ENCODE results near the gene CCDC157.

The CCDC157 gene

GRCh38 chr22:30356449-30357235 is at the start of gene CCDC157, which contains the start of gene SF3A1:
CCDC157 (plus strand) TSS chr22:30357007; CDS start chr22:30366001, 8,994 bp downstream.
SF3A1 (minus strand) TSS chr22:30356894; CDS start chr22:30356792, 102 bp downstream.
- DNase-seq = peak; percentile 67

GRCh38 chr22:30307041-30307574 is 49.7 kb upstream of the CCDC157 start:
- DNase-seq = no peak

GRCh38 chr22:30308093-30308492 is 48.7 kb upstream of the CCDC157 start:
- no peak for DNase-seq

- DNase-seq = no peak
These were observed 48.1 kb upstream of the CCDC157 start for GRCh38 chr22:30308518-30309230.

- no peak for DNase-seq
These were observed 46.7 kb upstream of the CCDC157 start for GRCh38 chr22:30309951-30310741.

DNA sequence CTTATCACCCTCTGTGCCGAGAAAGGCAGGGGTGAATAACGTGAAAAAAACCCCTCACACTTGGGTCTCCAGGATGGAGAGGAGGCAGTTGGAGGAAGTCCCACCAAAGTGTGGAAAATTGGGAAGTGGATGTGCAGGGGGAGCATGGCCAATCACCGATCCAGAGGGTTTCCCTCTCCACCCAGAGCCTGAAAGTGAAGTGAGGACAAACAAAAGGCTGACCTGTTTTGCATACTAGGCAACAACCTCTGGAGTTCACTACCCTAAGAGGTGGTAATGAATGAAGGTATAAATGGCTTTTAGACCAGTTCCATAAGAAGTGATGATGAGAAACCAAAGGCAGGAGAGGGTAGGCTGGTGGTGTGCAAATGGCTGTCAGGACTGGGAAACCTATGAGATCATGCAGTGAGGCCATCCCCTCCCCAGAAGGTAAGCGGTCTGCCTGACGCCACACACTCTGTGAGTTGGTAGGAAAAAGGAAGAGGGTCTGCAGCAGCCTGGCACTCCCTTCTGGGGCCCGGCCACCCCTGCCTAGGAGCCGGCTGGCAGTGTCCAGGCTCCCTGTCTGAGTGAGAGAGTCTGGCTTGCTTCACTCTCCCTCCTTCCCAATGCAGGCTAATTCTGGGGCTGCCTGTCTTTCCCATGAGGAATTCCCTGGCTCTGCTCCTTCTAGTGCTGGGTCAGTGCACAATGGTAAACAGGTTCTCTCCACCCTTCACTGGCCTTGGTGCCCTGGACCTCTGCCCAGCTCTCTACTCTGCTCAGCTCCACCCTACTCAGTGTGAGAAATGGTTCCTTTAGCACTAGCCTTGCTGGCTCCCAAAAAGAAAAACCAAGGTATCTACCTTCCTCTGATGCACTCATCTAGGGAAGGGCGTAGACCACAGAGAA is 45.7 kb upstream of the CCDC157 start:
- no peak for DNase-seq

GRCh38 chr22:30312053-30312452 is 44.8 kb upstream of the CCDC157 start:
- no peak for DNase-seq

DNA sequence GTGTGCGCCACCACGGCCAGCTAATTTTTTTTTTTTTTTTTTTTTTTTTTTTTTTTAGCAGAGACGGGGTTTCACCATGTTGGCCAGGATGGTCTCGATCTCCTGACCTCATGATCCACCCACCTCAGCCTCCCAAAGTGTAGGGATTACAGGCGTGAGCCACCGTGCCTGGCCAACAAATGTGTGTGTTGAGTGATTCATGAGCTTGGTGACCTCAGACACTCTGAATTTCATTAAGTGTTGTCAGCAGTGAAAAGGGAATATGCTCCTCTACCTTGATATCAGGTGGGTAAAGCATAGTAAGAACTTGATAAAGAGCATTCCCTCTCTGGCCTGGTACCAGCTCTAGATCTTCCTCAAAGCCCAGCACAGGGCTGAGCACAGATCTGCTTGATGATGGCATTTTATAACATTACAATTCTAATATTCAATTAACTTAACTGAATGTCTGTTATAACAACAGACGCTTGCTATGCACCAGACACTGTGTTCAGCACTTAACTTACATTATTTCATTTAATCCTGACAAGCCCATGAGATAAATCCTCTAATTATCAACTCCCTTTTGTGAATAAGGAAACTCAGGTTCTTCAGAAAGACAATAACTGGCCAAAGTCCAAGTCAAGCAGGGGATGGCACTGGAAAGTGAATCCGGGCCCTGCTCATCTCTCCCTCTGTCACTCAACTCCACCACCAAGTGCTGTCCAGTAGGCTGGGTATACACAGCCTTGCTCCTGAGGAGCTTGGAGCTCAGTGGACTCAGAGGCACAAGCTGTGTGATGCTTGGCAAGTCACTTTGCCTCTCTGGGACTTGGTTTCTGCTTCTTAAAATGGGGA is 43.1 kb upstream of the CCDC157 start:
- no peak for DNase-seq

DNA sequence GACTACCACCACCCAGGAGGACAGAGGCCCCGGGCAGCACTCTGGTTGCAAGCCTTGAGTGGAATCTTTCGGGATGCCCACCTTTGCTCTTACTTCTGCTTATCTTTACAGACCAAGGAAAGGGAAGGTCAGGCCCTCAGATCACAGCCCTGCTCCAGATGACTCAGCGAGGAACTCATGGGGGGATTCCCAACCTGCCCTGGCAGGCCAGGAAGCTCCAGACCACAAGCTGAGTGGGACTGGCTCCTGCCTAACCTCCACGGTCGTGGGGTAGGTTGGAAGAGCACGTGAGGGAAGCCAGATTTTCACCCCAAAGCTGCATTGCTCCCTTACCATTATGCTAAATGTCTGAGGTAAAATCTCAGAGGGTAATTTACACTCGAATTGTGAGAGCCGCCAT is 41.9 kb upstream of the CCDC157 start:
- no peak for DNase-seq

- DNase-seq = no peak
These were observed 40.7 kb upstream of the CCDC157 start for GRCh38 chr22:30315962-30316576.

DNA sequence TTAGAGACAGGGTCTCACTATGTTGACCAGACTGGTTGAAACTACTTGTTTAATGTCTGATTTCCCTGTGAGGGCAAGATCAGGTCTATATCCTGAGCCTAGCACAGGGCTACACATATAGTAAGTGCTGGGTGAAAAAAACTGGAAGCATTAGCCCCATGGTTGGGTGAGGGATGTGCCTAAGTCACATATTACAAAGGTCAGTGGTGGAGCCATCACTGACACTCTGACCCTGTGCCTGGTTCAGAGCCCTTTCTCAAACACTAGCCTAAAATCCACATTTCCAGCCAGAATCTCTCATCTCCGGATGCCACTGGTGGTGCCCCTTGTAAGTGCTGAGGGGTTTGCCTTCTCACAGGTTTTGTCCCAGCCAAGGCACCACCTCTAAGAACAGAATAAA is 39.0 kb upstream of the CCDC157 start:
- DNase-seq = no peak

DNA sequence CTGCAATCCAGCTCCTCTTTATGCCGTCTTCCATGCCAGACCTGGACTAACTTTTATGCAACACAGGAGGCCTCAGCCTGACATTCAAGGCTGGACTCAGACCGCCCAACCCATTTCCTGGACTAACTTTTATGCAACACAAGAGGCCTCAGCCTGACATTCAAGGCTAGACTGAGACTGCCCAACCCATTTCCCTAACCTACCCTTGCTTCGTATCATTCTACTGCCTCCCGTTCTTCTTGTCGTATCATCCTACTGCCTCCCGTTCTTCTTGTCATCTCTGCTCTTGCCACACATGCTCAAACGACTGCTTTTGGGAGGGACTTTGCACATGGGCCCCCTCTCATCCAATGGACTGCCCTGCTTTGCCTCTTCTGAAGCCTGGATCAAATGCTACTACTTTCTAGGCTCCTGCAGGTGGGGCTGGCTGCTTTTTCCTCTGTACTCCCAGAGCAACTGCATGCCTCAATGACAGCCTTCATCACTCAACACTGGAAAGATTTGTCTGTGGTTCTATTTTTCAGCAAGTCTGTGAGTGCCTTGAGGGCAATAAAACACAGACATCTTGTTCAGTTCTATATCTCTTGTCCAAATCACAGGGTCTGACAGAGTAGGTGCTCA is 37.9 kb upstream of the CCDC157 start:
- no peak for DNase-seq

DNA sequence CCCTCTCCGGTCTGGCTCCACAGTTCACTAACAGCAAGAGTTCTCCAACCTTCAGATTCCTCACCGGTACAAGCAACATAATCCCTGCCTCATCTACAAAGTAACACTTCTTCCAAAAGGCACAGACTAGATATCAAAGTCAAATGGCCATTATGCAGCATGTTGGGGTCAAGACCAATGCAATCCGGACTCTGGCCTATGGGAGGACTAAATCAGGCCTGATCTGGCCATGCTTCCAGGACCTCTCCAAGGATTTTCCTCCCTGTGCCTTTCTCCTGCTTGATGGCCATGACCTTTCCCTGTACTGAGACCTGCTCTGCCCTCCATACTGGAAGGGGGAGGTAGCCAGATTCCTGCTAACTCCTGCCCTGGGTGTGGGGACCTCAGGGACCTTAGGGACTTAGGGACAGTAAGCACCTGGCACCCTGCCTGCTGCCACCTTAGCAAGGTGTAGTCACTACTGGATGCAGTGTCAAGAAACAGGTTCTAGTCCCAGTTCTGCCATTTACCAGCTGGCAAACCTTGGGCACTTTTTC is 36.7 kb upstream of the CCDC157 start:
- DNase-seq = no peak

DNA sequence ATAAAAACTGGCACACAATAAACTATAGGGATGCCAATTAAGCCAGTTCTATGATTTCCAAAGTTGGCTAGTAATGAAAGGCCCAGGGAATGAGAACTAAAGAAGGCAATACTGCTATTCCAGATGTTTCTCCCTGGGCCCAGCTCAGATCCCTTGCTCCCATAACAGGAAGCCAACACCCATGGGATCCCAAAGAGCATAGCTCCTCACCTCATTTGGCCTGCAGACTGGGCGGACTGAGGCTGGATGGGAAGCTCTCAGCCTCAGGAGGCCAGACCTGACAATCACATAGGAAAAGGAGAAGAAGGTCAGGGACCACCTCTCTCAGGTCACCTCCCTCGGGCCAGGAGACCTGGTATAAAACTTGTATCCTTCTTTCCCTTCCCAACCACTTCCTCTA is 35.3 kb upstream of the CCDC157 start:
- no peak for DNase-seq

GRCh38 chr22:30323246-30323645 is 33.6 kb upstream of the CCDC157 start:
- no peak for DNase-seq

DNA sequence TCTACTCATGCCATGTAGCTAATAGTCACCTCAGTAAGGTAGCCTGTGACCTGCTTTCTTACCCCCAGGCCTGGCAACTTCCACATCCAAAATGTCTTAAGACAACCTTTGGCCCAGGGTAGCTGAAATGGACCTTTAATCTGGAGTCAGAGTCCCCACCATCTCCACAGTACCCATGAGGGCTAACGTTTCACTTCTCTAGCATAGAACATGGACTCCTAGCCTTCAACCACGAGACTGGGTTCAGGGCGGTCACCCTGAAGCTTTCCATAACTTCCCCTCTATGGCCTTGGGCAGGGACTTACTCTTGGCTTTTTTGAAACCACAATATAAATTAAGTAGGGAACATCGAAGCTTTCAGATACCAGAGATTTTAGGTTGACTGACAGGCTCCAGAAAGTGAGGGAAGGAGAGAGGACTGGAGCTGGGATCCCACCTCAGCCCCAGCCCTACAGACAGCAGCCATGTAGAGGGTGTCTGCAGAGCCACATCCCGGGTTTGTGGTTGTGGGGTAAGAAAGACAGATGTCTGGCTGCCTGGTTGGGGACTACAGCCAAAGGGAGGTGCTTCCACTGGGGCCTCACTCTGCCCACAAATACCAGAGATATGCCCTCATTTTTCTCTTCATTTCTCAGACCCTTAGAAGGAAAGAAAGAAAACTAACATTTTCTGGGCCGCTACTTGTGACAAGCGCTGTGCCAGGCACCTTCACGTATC is 32.6 kb upstream of the CCDC157 start:
- DNase-seq = no peak

- no peak for DNase-seq
These were observed 31.6 kb upstream of the CCDC157 start for GRCh38 chr22:30325065-30325720.

DNA sequence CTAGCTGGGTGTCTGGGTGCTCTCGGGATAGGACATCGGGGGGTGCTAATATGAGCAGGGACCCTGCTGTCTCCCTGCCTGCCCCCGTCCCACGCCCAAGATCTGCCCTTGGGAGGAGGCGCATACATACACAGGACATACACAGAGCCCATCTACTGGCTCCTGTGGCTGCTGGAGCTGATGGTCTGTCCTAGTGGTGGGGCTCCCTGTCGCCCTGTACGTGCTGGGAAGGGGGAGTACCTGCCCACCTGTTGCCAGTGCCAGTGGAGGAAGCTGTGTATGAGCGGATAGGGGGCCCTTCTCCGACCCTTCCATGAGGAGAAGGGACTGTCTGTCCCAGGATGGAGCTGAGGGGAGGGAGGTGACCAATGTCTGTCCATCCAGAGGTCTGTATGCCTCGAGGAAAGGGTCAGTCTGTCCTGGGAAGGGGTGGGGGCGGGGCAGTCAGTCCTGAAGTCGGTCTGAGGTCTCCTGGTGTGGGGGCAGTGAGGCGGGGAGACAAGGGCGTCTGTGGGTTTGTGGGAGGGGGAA is 31.0 kb upstream of the CCDC157 start:
- DNase-seq = no peak

Measured in NCI-H2107 (cell line).